ENCODE results near the gene CCDC27. TPM values are rescaled to one million over a fixed set of nuclear protein-coding genes. Genes with fewer than 3 reads are reported as not detected.

CCDC27 gene
- total RNA-seq, 1 donor from 2014 or later, result not detected

DNA sequence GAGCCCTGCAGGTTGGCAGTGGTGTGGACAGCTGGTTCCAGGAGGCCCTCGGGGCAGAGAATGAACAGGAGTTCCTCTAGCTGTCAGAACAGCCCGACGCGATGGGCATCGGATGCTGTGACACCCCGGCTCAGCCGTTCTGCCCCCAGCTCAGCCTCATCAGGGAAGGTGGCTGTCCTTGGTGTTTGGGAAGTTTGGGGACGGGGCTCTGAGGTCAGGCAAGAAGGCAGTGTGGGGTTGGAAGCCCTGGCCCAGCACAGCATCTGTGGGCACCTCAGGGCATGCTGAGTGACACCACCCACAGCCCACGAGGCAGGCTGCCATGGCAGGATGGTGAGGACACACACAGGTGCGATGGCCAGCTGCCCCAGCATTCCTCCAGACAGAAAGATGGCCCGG is 40.9 kb upstream of the CCDC27 start:
- no peaks in the 10 kb centered on the region for H3K4me1 Mint-ChIP-seq
- H3K27ac Mint-ChIP-seq, result no peak overlapping the region
- CTCF ChIA-PET, result no interaction called here
- no peak for DNase-seq
- no peaks in the 10 kb centered on the region for H3K36me3 Mint-ChIP-seq (ENCODE audit: low read depth)
- POLR2A ChIA-PET, result no interaction called here
- ATAC-seq (ENCODE audit: low read depth), result no peak
- TF ChIP-seq, protein P1, sequence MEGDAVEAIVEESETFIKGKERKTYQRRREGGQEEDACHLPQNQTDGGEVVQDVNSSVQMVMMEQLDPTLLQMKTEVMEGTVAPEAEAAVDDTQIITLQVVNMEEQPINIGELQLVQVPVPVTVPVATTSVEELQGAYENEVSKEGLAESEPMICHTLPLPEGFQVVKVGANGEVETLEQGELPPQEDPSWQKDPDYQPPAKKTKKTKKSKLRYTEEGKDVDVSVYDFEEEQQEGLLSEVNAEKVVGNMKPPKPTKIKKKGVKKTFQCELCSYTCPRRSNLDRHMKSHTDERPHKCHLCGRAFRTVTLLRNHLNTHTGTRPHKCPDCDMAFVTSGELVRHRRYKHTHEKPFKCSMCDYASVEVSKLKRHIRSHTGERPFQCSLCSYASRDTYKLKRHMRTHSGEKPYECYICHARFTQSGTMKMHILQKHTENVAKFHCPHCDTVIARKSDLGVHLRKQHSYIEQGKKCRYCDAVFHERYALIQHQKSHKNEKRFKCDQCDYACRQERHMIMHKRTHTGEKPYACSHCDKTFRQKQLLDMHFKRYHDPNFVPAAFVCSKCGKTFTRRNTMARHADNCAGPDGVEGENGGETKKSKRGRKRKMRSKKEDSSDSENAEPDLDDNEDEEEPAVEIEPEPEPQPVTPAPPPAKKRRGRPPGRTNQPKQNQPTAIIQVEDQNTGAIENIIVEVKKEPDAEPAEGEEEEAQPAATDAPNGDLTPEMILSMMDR (IDR thresholded peaks at IDR 0.05), result no peak
- intact Hi-C loops (cut with micrococcal nuclease), result no loop called here
- peaks cover 21% of the 10 kb centered on the region for H3K27me3 Mint-ChIP-seq
- no peak overlapping the region for H3K4me3 Mint-ChIP-seq
- no peaks in the 10 kb centered on the region for H3K9me3 Mint-ChIP-seq

DNA sequence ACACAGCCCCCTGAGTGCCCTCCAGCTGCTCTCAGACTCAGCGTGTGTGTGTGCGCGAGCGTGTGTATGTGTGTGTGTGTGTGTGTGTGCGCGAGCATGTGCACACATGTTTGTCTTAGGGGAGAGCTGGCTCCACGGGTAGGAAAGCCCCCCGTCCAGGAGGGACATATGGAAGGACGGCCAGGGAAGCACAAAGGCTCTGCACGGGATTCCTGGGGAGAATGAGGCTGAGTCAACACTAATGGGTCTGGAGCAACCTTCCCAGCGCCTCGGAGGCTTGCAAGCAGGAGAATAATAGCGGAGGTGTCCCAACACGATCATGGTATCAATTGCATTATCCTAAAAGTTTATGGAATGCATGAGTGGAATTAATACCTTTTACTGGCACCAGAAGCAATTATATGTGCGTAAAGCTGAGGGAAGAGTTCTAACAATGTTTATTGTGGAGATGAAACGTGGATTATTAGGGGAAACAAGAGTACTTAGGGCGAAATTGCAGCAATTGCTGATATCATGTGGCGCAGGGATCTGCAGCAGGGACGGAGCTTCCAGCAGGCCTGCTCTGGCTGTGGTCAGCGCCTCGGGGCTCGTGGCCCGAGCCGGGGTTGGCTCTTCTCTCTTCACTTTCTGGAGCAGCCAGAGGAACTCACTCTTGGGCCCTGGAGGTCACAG is 40.3 kb upstream of the CCDC27 start:
- Mint-ChIP-seq H3K4me3 (no peak overlapping the region), H3K27me3 (peaks cover 21% of the 10 kb centered on the region), H3K4me1 (no peaks in the 10 kb centered on the region), H3K27ac (no peak overlapping the region), H3K36me3 (ENCODE audit: low read depth) (no peaks in the 10 kb centered on the region), H3K9me3 (no peaks in the 10 kb centered on the region)
- DNase-seq (no peak), ATAC-seq (ENCODE audit: low read depth) (no peak)
- POLR2A ChIA-PET, result interaction anchor here (0.7 kb wide), 1 partner anchor 56 kb away, joined by 4 read pairs; no protein-coding TSS in a partner anchor
- intact Hi-C loops (cut with micrococcal nuclease), result no loop called here
- TF ChIP-seq, protein P1 (IDR thresholded peaks at IDR 0.05), result no peak
- CTCF ChIA-PET, result no interaction called here

DNA sequence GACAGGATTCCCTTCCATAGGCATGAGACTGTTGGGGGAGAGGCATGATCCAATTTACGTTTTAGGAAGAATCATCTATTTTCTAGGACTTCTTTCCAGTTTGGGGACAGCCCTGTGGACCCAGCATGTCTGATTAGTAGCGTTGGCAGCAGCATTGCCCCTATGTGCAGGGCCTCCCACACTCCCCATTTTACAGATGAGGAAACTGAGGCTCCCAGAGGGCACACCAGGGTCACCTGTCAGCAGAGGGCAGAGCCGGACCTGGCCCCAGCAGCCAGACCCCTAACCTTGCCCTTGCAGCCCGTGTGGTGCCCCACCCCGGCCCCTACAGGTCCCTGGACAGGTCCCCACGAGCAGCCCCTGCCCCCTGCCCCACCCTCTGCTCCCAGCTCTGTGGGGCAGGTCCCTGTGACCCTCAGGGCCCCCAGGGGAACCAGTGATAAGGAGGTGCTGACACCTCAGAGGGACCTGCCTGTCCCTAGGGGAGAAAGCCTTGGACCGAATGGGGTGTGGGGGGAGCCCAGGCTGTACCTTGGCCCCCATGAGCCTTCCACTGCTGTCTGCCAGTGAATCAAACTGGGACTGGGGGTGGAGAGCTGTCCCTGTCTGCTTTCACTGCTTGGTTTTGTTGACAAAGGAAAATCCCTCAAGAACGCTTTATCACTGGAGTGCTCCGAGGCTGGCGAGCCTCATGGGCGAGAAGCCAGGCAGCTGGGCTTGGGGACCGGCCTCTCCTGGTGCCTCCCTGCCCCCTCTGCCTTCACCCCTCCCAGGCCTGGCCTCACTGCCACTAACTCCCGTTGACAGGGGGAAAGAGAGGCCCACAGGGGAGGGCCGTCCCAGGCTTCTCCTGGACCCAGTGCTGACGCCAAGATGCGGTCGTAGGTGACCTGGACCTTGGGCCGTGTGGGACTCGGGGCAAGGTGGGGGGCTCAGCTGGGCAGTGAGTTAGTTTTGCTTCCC is 39.4 kb upstream of the CCDC27 start:
- intact Hi-C loops (cut with micrococcal nuclease), result no loop called here
- TF ChIP-seq, protein P1 (IDR thresholded peaks at IDR 0.05), result no peak
- Mint-ChIP-seq H3K4me3 (no peak overlapping the region), H3K4me1 (no peaks in the 10 kb centered on the region), H3K27me3 (peaks cover 19% of the 10 kb centered on the region), H3K9me3 (no peaks in the 10 kb centered on the region), H3K36me3 (ENCODE audit: low read depth) (no peaks in the 10 kb centered on the region), H3K27ac (no peak overlapping the region)
- ChIA-PET POLR2A (no interaction called here), CTCF (no interaction called here)
- DNase-seq, result no peak
- ATAC-seq (ENCODE audit: low read depth), result no peak

DNA sequence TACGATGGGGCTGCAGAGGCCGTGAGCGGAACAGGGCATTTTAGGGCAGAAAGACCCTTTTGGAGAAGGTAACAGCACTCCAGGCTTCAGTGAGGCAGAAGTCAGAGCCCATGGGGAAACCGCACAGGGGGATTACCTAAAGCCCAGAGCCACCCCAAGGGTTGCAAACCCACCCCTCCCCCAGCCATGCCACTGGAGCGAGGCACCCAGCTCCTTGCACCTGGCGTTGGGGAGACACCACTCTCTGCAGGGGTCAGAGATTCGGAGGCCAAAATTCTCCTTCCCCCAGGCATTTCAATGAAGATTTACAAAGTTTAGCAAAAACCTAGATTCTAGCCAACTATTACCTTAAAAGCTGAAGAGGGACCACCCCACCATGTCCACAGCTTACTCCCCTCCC is 38.4 kb upstream of the CCDC27 start:
- no peak for ATAC-seq (ENCODE audit: low read depth)
- DNase-seq, result no peak
- intact Hi-C loops (cut with micrococcal nuclease), result no loop called here
- TF ChIP-seq, protein P1 (IDR thresholded peaks at IDR 0.05), result no peak
- ChIA-PET CTCF (no interaction called here), POLR2A (interaction anchor here (1.1 kb wide), 1 partner anchor 37 kb away, joined by 5 read pairs; no protein-coding TSS in a partner anchor)
- H3K27me3 Mint-ChIP-seq, result peaks cover 14% of the 10 kb centered on the region
- H3K4me1 Mint-ChIP-seq, result no peaks in the 10 kb centered on the region
- no peaks in the 10 kb centered on the region for H3K9me3 Mint-ChIP-seq
- no peaks in the 10 kb centered on the region for H3K36me3 Mint-ChIP-seq (ENCODE audit: low read depth)
- H3K4me3 Mint-ChIP-seq, result no peak overlapping the region
- no peak overlapping the region for H3K27ac Mint-ChIP-seq

DNA sequence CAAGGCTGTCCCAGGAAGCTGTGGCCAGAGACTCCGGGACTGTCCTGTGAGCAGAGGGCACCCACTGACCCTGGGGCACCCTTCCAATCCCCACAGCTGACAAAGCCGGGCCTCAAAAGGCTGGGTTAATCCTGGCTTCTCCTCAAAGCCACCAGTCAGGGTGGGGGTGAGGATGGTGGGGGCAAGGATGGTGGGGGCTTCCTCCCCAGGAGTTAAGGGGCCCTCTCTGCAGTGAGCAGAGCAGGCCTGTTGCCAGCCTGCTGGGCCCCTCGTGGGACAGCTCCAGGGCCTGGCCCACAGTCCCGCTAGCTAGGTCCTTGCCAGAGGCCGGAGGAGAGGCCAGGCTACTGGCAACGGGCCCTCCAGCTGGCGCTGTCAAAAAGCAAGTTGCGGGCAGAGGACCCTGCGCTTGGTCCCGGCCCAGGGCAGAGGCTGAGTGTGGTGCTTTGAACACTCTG is 37.9 kb upstream of the CCDC27 start:
- H3K4me1 Mint-ChIP-seq, result no peaks in the 10 kb centered on the region
- ATAC-seq (ENCODE audit: low read depth) (no peak), DNase-seq (no peak)
- no peak overlapping the region for H3K27ac Mint-ChIP-seq
- TF ChIP-seq, protein P1 (IDR thresholded peaks at IDR 0.05), result no peak
- intact Hi-C loops (cut with micrococcal nuclease), result no loop called here
- CTCF ChIA-PET, result no interaction called here
- H3K27me3 Mint-ChIP-seq, result peaks cover 14% of the 10 kb centered on the region
- H3K9me3 Mint-ChIP-seq, result no peaks in the 10 kb centered on the region
- no peaks in the 10 kb centered on the region for H3K36me3 Mint-ChIP-seq (ENCODE audit: low read depth)
- POLR2A ChIA-PET, result interaction anchor here (1.1 kb wide), 1 partner anchor 38 kb away, joined by 5 read pairs; no protein-coding TSS in a partner anchor
- H3K4me3 Mint-ChIP-seq, result no peak overlapping the region

Data from activated B cell treated with CpG ODN at 0.5 μM for 24 hours (primary cell).